Lung microvascular endothelial cell (primary cell): Measurements from ENCODE around the gene EPAS1. TPM values are rescaled to one million over a fixed set of nuclear protein-coding genes. Genes with fewer than 3 reads are reported as not detected.

Experiments
- DNase-seq, 2 donors: peaks; one replicate each; pipeline versions ENCODE4 v3.0.0 to v3.0.0-alpha.2; 2010; ENCODE audit warnings: low read depth in 2 of 2
- total RNA-seq: library from RNA; depleted of rRNA; stranded (reverse); fragments of >200 nt; gene quantifications from 2 replicates; pipeline ENCODE4 v1.2.1, GENCODE V29; 2014

The EPAS1 gene
- total RNA-seq, 1 donor from 2014 or later = 128 TPM

DNA sequence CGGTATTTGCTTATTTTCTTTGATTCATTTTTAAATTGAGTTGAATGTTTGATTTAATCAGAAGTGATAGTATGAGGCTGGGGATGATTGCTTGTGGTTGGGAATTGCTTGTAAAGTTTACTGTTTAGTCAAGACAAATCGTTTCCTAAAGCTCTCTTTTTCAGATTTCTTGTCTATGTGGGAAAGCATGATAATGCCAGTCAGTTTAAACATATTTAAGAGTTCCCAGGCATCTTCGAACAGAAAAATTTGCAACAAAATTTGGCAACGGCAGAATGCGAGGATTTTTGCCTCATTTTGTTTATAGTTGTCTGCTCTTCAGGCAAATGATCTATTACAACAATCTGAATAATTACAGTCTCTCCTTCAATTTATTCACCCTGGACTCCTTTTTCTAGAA, 22.5 kb downstream of the EPAS1 start:
- DNase-seq = peak in 1 of 2 donors; percentile 8

DNA sequence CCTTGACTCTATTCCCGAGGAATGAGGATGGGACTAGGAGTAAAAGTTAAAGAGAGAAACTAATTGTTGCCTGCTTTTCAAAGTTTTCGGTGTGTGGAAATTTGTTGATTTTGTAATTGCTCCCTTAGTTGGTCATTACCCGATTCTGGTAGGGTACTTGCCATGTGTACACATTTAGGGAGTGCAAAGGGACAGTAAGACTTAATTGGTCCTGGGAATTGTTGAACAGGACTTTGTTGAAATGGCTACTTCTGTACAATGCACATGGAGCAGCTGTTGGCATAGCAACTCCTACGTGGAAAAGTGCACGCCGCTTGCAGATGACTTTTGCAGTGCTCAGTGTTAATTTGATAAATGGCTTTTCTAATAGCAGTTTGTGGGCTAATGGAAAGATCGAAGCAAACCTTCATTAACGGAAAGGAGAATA, 22.9 kb downstream of the EPAS1 start:
- DNase-seq = no peak

DNA sequence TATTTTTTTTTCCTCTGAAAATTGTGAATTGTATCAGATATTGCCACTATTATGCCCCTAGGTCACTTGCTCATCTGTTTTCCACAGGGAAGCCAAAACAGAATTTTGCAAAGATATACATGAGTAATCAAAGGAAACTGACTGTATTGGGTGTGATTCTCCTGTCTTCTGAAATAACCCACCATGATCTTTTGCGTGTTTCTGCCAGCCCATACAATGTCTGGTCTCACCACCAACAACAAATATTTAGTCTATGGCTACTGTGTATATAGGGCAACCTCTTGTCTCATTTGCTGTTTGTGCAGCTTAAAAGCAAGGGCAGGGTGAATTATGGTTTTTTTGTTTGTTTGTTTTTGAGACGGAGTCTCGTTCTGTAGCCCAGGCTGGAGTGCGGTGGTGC, 26.5 kb downstream of the EPAS1 start:
- peak; percentile 37 to 68 for DNase-seq

DNA sequence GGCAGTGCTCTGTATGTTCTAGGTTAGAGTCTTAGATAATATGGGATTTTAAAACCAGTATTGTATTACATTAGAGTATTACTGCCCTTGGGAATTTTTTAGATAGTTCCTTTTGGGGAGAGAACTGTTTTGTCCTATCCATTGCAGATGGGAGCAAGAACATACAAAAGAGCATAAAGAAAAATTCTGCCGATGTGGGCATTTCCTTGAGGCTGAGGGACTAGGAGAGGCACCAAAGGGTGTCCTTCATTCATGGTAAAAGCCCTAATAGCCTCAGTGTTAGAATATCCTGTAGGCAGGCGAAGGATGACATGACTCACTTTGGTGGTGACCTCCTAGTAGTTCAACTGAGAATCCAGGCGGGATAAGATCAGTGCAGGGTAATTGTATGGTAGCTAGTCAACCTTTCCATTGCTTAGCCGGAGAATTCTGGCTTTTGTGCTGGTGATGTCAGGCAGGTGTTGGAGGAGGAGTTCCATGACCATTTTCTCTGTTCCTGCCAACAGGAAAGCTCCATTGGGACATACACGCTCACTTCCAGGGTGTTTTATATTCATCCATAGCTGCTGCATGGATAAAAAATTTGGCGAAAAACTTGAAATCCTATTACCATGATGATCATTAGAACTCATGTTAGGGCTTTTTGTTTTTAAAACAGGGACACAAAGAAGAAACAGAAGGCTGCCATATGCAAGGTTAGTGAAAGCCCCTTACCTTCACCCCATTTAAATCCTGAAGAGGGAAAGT, 28.1 kb downstream of the EPAS1 start:
- peak; percentile 79 to 92 for DNase-seq

DNA sequence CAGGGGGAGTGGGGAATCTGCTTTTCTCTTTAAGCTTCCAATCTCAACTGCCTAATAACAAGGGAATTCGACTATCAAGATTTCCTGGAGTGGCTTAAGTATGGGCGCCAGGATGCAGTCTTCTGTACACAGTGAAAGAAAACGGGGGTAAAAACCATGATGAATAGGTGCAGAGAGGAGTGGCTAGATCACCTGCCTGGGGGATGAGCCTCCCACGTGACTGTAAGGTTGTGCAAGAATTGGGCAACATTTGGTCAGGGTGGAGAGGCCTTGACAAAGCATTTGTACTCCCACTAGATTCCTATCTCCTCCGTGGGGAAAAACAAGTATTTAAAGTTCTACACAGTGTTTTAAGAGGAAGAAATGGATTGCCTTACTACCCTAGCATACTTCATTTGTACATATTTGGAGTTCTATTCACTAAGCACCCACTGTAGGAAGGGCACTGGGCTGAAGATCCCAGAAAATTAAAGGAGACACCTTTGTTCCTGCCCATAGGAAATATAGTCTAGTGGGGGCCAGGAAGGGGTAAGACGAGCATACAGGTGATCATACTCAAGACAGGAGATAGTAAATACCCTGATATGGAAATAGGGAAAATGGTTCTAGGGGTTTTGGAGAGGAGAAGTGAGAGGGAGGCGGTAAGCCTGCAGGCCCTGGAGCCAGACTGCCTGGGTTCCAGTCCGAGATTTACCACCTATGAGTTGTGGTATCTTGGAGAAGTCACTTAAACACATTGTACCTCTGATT, 29.2 kb downstream of the EPAS1 start:
- no peak for DNase-seq

DNA sequence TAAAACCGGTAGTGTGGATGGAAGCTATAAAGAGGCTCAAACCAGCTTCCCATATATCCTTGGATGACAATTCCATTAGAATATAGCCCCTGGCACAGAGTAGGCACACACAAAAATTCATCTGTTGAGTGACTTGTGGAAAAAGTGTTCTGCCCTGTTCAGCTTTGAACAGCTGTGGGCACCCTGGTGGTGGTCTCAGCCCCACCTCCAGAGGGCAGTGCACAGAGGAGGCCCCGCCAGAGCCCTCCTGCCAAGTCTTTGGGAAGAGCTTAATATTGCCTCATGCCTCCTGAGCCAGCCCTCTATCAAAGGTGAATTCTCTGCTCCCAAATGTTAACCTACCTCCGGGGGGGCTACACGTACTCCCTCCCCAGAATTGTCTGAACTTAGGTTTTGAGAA, 30.4 kb downstream of the EPAS1 start:
- DNase-seq = no peak

DNA sequence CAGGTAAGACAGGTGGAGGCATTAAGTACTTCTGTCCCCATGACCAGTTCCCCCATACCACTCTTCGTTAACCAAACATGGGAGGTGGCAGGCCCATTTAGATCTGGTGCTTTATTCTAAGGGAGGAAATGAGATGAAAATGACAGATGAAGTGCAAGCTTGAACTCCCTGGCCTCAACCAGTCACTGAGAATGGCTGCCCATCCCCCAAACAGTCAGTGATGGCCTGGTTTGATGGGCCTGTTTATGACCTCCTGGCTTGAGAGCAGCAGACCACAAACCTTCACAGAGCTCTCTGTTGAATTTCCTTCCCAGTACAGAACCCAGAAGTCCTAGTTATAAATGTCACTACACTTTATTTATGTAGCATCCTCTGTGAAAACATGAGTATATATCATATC, 31.1 kb downstream of the EPAS1 start:
- no peak for DNase-seq

DNA sequence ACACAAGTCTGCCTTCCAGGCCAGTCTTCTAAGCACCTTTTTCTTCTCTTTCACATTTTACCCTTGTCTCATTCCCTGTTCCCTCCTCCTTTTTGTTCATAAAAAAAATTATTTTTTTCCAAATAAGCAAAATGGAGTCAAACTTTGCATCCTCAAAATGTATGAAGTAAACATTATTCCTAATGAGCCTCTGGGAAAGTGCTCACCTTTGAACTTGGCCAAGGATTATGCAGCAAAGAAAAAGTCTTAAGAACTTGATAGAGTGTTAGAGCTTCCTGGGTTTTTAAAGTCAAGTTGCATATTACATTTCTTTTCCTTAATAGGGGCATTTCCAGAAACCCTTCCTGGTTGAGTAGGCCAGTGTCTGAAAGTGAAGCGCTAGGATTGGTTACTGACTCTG, 31.6 kb downstream of the EPAS1 start:
- no peak for DNase-seq

DNA sequence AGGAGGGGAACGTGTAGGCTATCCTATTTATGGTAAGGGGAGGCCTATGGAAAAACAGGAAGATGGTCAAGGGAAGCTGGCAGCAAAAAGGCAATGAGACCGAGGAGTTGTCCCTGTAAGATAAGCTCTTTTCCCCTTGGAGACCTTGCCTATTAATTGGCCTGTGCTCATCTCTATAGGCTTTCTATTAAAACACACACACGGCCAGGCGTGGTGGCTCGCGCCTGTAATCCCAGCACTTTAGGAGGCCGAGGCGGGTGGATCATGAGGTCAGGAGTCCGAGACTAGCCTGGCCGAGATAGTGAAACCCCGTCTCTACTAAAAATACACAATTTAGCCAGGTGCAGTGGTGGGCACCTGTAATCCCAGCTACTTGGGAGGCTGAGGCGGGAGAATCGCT, 32.1 kb downstream of the EPAS1 start:
- DNase-seq = no peak

DNA sequence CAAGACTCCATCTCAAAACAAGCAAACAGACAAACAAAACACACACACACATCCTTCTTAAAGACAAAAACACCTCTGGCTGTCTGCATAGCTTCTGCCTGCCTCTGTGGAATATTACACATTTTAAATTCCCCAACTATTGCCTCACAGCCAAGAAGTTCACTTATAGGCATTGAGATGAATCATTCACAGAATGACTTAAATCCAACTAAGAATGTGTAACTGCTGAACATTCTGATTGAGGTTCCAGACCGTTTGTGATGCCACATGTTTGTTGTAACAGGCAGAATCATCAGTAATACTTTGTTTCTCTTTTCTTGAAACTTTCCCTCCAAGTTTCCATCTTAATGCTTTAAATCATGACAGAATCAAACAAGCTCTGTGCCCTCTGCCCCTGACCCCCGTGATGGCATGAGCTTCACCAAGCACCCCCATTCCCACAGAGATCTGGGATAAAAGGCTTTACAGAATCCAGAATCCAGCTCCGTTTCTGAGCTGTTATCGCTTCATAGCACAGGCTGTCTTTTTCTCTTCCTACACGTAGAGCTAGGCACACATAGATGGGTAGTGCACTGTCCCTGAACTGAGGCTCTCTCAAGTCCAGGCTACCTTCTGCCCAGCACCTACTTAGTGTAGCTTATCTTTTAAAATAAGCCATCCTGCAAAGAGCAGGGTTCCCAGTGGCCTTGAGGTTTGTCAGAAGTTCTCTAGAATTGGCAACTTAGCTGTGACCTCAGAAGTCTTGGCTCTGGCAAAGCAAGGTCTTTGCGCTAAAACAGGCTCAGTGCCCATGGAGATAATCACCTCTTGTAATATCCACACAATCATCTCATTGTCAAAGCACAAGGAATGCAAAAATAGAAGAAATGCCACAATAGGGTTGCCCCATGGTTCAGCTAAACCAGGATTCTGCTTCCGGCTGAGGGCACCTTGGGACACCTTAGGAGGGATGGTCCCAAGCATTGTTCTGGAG, 32.9 kb downstream of the EPAS1 start:
- peak in 1 of 2 donors; percentile 77 for DNase-seq

DNA sequence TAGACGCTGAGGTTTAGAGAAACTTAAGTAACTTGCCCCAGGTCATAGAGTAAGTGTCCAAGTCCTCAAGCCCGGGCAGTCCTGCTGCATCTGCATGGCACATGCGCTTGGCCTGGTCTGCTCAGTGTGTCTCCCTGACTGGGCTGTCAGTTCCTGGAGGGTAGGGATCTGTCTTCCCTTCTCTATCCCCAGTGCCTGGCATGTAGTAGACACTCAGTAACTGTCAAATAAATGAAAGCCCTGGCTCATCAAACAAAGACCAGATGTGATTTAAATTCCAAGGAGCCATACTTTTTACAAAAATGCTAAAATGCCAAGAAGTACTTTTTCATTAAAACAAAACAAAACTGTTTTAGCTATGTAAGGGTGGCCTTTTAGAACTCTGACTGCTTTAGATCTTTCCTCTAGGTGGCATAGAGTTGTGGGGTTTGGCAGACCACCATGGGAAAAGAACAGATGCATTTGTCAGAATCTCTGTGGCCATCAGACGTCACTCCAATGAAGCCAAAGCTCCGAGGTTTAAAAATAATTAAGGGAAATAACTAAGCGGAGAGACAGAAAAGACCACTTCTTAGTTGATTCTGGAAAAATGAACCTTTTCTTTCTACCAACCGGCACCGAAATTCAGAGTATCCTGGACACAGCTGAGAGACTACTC, 34.0 kb downstream of the EPAS1 start:
- no peak for DNase-seq

DNA sequence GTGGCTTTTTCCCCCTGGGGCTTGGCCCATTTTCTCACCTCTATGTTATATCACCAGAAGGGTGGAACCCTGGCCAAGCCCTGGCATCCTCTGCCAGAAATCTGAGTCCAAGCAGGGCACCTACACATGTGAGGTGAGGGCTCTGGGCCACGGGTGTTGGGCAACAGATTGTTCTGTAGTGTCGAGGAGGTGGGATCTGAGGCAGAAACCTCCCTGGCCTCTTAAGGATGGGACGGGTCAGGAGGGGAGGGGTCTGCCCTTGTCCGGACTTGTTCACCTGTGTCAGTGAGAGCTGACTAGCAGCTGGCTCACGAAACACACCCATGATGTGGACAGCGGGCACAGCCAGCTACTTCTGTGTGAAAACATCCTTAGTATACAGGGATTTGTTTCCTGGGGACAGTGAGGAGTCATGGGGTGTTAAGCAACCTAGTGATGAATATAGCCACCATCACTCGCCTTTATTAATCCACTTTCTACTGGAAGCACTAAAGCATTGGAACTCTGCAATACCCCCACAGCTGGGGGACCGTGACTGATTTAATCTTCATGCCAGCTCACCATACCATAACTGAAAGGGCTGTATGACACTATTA, 35.6 kb downstream of the EPAS1 start:
- no peak for DNase-seq

DNA sequence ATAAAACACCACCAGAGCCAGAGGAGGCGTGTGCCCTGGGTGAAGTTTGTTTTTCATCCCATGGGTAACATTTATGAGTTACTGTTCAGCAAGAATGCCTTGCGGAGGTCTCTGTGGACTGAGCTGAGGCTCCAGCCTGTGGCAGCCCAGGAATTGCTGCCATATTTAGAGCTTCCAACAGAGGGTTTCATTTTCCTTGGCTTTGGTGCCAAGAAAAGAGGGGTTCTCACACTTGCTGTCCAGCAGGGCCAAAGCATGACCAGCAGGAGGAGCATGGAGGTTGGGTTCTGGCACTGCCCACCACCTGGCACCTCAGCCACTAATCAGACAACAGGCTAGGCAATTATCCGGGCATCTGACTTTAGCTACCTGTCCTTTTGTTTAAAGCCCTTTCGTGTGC, 36.7 kb downstream of the EPAS1 start:
- DNase-seq = peak; percentile 55 to 64

DNA sequence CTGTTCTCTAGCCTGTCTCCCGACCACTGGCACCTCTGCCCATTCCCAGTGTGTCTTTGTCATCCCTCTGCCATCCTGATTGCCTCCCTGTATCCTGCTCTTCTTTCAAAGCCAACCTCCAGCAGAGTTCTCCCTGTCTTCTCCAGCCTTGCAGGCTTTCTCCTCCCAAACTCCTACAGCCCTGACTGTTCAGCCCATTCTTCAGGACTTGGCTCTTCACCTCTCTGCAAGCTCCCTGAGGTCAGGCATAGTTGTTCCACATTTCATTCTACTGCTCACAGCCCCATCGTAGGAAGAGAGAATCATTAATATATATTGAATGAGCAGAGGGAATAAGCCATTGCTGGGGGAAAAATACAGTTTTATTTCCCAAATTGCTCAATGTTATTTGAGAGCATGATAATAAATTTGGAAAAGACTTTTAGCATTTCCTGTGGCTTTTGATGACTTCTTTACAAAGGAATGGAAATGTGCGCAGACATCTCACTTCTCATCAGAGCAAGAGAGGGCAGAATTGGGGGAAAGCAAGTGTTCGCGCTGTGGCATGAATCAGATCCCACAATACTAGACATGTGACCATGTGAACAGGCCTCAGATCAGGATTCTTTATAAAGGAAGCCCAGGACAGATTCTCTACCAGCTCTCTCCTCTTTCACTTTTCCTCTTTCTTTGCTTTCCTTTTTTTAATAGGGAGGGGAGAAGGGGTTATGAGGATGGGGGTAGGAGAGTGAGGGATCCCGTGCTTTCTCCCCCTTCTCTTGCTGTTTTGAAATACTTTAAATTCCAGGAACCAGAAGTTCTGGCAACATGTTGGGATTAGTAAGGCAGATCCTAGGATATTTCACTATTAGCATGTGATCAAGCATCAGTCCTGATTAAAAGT, 37.4 kb downstream of the EPAS1 start:
- DNase-seq = peak; percentile 77 to 84

DNA sequence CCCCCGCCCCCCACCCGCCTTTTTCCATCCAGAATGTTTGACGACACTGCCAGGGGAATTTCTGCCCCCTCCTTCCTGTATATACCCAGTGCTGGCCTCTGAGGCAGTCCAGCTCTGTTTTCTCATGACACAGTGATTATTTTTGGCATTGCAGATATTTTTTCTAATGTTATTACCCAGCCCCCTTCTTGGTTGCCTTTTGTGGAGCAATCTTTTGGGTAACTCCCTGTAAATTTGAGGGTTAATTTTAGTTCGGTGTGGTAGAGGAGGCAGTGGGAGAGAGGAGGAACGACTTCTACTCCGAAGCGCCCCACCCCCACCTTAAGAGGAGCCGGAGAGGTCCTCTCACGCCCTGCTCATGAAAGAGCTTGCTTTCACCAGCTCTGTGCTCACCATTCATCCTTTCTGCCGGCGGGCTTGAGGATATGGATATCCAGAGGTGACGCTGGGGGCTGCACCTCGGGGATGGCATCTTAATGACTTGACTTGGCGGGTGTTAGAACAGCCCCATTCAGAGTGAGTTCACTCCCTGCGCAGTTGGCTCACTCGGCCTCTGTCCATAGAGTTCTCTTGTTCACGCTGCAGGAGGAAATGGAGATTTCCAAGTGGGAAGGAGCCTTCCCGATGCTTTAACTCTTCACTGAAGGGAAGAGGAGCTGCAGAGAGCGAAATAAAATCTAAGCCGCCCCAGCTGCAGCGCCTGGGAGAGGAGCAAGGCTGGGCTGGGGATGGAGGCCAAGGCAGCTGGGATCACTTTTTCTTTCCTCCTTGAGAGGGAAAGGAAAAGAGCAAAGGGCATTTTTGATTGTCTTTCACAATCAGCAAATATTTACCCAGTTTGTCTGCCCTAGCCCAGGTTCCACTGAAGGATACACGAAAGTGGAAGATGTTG, 38.4 kb downstream of the EPAS1 start:
- DNase-seq = peak; percentile 81 to 95

DNA sequence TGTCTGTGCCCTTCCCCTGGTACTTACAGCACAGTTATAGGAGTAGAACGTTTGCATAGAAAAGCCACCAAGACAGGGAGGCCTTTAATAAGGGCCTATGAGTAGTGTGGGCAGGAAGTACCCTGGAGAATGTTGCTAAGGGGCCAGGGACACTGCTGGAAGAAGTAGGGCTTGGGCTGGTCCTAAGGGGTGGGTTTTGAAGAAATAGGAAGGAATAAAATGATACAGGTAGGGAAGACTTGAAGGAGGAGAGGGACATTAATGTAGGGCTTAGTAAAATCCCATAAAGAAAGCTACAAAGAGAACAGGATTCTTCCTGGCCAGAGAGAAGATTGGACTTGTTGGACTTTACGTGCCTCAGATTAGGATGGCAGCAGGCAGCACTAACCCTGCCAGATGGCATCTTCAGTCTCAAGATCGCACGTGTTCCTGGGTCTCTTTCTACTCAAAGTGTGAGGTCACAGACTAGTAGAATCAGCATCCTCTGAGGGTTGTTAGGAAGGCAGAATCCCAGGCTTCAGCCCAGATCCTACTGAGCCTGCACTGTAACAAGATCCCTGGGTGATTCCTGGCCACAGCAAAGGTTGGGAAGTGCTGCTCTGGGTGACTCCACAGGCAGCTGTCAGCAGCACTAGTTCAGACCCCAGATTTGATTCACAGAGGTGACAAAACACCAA, 39.2 kb downstream of the EPAS1 start:
- DNase-seq = peak in 1 of 2 donors; percentile 40

DNA sequence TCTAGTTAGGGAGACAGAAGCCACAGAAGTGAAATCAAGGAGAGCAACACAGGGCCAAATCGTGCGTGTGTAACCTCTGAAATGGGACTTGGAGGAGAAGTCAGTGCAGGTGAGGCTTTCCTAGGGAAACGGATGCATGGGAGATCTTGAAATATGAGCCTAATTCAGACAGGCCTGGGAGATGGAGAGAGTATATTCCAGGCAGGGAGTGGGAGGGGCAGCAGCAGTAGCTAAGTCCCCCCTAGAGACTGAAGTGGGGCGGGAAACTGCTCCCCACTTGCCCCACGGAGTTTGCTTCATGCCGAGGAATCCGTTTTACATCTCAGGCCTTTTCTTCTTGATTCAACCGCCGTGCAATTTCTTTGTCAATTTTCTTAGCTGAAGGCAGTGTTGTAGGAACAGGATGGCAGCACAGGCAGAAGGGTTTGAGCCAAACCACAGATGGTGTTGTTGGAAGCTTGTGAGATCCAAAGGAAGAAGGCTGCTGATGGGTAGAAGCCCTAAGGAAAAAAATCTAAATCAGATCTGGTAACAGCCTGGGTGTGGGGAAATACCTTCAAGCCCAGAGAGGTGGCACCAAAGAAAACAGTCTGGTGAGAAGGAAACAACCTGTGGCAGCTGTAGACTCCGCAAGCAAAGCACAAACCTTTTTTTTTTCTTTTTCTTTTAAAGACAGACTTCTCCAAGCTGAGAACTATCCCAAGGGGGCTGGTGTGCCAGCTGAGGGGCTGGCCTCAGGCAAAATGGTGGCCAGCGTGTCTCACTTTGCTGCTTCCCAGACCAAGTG, 40.2 kb downstream of the EPAS1 start:
- DNase-seq = no peak
